ENCODE measurements around the gene TEX2. TPM values are rescaled to one million over a fixed set of nuclear protein-coding genes. Genes with fewer than 3 reads are reported as not detected.
"Not testable (repeated sequence)": the region's sequence is repeated elsewhere in the genome, so short reads cannot be mapped to it uniquely, and the experiment has no call there.

Gene TEX2
- total RNA-seq, 1 donor from 2014 or later, result 17.3 TPM

DNA sequence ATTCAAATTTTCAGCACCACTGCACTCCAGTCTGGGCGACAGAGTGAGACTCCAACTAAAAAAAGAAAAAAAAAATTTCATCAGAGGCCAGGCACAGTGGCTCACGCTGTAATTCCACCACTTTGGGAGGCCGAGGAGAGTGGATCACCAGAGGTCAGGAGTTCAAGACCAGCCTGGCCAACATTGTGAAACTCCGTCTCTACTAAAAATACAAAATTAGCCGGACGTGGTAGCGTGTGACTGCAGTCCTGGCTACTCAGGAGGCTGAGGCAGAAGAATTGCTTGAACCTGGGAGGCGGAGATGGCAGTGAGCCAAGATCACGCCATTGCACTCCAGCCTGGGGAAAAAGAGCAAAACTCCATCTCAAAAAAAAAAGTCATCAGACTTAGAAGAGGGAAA lies 77.5 kb downstream of the TEX2 start:
- intact Hi-C loops (cut with micrococcal nuclease), result not testable (repeated sequence)

DNA sequence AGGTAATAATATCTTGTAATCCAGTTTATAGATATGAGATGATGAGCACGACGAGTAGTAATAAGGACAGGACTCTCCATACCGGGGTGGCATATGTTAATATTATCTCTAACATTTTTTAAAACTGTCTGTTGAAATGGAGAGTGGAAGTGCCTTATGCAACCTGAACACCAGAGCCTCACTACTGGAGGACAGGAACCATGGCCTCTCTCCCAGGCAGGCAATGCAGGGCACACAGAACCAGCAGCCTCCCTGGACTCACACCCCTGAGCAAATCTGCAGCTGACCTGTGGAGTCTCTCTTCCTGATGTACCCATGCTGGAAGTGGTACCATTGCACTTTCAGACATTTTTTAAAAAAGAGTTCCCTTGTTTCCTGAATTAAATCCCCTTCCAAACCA lies 78.0 kb downstream of the TEX2 start:
- intact Hi-C loops (cut with micrococcal nuclease), result no loop called here

DNA sequence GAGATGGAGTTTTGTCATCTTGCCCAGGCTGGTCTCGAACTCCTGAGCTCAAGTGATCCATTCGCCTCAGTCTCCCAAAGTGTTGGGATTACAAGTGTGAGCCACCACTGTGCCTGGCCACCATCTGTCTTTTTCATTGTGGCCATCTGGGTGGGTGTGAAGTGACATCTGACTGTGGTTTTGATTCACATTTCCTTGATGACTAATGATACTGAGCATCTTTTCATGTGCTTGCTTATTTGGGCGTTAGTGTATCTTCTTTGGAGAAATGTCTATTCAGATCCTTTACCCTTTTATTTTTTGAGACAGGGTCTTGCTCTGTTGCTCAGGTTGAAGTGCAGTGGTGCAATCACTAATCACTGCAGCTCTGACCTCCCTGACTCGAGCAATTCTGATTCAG lies 79.2 kb downstream of the TEX2 start:
- intact Hi-C loops (cut with micrococcal nuclease), result no loop called here

DNA sequence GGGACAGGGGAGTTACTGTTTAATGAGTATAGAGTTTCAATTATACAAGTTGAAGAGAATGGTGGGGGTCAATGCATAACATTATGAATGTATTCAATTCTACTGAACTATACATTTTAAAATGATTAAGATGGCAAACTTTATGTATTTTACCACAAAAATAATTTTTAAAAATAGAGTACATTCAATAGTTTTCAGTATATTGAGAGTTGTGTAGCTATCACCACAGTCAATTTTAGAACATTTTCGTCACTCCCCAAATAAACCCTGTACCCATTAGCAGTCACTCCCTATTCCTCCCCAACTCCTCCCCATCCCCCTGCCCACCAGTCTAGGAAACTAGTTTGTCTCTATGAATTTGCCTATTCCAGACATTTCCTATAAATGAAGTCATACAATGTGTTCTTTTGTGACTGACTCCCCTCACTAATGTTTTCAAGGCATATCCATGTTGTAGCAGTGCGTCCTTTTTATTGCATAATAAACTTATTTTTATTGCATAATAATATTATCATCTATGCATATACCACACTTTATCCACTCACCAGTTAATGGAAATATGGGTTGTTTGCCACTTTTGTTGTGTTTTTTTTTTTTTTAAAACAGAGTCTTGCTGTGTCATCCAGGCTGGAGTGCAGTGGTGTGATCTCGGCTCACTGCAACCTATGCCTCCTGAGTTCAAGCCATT lies 80.6 kb downstream of the TEX2 start:
- intact Hi-C loops (cut with micrococcal nuclease), result no loop called here

DNA sequence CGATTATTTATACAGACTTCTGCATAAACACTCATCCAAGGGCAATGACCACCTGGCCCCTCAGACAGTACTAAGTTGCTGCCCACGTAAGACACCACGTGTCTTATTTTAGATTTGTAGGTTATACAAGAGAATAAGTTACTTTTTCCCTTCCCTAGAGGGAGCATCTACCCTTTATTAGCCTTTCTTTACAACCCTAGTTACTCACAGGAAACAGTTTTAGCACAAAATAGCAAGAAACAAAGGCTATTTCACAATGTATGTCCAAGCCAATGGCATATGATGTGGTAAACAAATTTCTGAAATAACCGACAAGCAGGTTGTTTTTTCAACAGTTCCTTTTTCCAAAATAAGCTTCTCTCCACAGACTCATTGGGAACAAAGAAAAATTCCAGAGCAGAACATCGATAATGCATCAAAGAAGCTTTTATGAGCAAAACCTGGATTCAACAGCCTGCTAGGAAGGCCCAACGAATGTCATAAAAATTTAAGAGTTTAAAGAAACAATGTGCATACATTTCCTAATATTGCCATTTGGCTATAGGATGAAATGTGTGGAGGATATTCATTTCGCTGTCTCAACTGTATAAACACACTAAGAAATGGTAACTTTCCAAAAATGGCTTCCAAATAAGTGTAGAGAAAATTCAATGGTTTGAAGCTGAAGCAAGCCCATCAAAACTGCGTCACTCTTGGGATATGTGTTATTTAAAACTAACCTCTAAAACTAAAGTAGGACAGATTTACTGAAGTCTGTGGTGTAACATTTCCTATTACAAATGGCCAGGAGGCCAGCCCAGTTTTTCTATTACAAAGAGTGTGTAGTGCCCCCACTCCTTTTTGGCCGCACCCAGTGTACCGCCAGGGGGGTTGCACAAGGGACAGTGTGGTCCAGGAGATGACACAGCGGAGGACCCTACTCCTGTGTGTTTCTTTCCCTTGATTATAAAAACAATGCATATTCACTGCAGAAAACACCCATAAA lies 82.7 kb downstream of the TEX2 start:
- intact Hi-C loops (cut with micrococcal nuclease), result no loop called here

DNA sequence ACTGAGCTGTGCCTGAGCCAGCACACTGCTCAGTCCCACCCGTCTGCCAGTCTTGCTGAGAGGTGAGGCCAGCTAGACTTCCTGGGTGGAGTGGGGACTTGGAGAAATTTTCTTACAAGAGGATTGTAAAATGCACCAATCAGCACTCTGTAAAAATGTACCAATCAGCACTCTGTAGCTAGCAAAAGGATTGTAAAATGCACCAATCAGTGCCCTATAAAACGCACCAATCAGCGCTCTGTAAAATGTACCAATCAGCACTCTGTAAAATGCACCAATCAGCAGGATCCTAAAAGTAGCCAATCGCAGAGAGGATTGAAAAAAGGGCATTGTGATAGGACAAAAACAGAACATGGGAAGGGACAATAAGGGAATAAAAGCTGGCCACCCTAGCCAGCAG lies 84.0 kb downstream of the TEX2 start:
- intact Hi-C loops (cut with micrococcal nuclease), result not testable (repeated sequence)

DNA sequence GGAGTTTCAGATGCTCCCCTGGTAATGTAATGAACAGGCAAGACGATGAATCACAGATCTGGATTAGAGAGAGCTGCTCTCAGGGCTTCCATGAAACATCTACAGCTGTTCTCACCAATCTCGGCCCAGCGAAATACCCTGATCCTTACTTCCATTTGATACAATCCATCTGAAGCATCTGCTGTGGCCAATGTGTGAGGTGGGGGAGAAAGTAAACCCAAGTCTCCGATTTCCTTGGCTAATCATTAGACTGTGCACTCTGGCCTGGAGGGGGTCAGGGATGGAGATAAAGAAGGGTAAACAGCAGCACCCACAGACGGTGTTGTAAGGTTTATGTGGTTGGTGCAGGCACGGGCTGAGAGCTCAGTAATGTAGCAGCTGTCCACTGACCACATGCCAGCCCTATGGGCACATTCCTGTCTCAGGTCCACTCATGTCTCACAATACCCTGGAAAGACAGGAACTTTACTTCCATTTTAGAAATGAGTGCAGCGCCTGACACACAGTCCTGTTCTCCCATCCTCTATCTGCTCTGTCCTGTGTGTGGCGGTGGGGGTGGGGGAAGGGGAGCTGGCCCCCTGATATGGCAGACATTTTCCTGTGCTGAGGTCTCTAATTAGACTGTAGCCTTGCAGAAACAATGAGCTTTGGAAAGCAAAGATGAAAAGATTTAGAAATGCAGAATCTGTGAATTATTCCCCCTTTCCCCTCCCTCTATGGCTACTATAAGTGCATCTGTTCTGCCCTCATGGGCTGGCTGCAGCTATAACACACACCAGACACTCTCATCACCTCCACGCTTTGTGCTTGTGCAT lies 84.8 kb downstream of the TEX2 start:
- intact Hi-C loops (cut with micrococcal nuclease), result no loop called here

DNA sequence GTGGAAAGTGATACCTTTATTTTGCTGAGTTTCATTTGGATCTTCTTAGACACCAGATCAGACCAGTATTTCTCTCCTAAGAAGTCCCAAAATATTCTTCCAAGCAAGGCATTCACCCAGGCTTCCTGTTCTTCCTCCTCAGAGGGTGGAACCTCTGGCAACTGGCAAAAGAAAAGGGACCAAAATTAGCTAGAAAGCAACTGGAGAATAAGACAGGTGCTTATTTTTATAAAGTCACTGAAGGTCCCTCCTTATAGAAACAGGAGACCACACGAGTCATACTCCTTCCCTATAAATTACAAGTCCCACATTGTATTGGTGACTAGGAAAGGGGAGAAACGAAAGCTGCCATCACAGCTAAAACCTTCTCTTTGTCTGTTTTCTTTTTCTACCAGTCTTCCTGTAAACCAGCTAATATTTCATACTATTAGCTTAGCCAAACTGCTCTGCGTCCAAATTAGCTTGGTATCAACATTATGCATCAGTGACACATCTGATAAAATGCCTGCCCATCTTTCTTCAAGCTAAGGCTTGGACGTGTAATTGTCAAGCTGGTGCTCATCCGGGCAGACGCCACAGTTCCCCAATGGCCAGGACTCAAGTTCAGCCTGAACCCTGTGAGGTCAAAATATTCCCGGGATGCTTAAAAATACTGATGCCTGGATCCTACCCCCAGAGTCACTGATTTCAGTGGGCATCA lies 85.6 kb downstream of the TEX2 start:
- intact Hi-C loops (cut with micrococcal nuclease), result no loop called here

DNA sequence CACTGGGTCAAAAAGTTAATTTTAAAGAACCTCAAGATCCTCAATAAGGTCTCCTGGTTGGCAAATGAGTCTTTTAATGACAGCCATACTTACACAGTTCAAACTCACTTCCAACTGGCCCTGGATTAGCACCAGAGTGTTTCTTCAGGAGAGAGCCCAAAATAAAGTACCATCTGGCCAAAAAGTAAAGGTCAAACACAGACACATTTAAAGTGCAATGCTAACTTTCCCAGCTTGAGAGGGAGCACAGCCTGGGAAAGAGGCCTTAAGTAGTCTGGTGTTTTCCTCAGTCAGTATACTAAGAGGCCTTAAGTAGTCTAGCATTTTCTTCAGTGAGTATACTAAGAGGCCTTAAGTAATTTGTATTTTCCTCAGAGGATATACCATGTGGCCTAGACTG lies 86.5 kb downstream of the TEX2 start:
- intact Hi-C loops (cut with micrococcal nuclease), result no loop called here

DNA sequence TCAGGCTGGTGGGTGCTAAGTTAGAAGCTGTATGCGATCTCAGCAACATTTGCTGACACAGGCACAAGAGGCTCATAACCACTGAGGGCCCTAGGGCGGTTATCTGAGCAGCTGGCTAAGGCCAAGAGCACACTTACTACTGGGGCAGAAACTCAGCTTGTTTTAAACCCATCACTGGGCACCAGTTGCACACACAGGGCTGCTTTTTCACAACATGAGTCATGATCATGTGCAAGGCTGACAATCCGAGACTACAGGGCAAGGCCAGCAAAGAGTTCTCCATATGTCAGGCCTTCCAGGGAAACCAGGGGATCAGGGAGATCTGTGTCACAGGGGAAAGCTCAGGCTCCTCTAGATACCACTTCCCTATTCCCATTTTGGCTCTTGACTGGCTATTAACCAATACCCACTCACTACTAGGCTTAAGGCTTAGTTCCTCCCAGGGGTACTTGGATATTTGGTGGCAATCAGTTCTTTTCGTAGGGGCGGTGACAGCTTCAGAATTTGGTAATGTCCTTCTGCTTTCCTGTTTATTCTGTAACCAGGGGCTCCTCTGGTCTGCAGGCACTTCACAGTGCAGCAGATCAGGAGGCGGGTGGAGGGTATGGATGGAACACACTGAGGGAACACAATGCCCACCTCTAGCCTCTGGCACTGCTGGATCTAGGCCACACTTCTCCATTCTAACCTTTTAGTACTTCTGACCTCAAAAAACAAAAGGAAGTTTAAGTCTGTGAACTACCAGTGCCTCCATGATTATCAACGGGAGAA lies 88.2 kb downstream of the TEX2 start:
- intact Hi-C loops (cut with micrococcal nuclease), result no loop called here

DNA sequence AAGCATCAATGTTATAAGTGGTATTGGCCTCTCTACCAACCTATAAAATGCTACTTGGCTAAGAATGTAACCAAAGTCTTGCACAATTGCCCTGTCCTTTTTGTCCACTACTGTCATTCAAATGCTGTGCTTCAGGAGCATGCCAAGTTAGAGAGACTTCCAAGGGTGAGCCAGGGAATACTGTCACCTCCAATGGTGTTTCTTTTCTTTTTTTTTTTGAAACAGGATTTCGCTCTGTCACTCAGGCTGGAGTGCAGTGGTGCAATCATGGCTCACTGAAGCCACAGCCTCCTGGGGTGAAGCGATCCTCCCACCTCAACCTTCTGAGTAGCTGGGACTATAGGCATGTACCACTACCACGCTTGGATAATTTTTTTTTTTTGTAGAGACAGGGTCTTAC lies 89.4 kb downstream of the TEX2 start:
- intact Hi-C loops (cut with micrococcal nuclease), result no loop called here

DNA sequence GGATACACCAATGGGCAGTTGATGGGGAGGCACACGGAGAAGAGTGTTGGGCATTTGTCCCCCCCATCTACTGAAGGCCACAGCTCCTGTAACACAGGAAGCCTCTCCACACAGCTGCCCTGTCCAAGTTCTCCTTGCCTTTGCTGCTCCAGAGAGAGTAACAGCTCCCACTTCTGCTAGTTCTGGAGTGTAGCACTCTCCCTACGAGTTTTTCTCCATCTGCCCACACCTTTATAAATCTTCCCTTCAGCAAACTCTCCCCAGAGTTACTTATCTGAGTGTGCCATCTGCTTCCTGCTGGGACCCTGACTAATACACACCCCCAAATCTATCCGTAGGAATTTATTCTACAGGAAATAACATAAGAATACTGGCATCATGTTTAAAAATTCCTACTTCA lies 90.5 kb downstream of the TEX2 start:
- intact Hi-C loops (cut with micrococcal nuclease), result no loop called here

DNA sequence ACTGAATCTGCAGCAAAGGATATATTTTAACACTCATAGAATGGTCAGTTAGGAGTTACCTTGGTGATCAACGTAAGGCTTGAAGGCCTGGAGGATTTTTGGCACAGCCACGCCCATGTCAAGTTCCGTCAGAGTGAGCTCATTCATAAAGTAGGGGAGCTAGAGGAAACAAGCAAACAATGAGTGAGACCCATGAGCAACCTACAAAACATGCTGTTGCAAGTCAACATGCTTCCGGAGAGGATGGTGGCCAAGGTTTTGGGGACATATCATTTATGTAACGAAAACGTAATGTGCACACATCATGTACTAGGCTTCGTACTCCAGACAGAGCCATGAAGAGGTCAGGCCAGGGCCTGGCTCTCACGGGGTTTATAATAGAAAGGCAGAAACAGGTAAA lies 92.0 kb downstream of the TEX2 start:
- intact Hi-C loops (cut with micrococcal nuclease), result no loop called here

DNA sequence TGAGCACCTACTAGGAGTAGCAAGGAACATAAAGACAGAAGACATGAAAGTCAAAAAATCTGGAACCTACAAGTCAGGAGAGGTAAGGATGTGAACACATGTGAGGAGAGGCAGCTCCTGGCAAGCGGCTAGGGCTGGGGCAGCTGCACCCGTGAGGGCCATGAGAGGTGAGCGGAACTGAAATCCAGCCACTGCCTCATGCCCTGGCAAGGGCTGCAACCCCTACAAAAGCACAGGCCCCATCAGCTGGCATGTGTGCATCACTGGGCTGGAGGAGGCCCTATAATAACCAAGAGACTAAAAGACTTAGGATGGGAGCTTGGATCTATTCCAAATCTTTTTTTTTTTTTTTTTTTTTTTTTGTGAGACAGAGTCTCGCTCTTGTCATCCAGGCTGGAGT lies 92.8 kb downstream of the TEX2 start:
- intact Hi-C loops (cut with micrococcal nuclease), result no loop called here

DNA sequence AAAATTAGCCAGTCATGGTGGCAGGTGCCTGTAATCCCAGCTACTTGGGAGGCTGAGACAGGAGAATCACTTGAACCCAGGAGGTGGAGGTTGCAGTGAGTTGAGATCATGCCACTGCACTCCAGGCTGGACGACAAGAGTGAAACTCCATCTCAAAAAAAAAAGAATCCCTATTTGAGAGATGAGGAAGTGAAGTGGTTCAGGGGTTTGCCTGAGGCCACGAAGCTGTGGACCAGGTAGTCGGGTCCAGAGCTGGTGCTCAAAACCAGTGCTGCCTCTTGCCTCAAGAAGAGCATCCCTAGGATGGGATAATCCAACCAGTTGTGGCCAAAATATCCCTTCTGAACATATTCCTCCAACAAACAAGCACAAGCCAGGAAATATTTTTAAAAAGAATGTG lies 95.4 kb downstream of the TEX2 start:
- intact Hi-C loops (cut with micrococcal nuclease), result not testable (repeated sequence)

DNA sequence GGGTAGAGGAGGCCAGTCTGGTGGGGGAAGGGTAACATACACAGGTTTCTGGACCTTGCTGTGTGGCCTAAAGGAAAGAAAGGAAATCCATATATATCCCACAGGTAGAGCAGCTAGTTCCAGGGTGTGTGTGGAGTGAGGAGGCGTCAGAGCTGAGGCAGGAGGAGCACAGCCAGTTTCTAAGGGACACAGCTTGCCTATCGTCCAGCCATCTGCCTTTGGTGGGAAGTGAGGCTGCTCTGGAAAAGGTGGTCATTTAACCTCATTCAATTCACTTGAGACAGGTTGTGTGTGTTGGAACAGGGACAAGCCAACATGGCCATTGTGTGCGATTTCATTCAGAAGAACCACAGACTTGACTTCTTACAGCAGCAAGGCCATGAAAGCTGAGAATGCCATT lies 96.2 kb downstream of the TEX2 start:
- intact Hi-C loops (cut with micrococcal nuclease), result no loop called here

DNA sequence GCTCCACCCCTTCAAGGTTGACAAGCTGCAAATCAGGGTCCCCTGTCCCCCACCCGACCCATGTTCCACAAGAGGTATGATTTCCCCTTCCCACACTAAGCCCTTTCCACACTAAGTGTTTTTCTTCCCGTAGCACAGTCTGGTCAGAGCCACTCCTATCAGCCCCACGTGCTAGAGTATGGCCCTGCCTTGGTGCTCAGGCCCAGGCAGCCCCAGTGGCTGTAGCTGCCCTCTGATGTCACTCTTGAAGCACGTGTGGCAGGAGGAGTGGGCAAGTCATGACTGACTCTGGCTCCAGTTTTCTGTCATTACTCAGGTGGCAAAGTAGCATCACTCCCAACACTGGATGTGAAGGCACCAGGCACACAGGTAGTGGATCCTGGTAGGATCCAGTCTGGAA lies 97.7 kb downstream of the TEX2 start:
- intact Hi-C loops (cut with micrococcal nuclease), result no loop called here

DNA sequence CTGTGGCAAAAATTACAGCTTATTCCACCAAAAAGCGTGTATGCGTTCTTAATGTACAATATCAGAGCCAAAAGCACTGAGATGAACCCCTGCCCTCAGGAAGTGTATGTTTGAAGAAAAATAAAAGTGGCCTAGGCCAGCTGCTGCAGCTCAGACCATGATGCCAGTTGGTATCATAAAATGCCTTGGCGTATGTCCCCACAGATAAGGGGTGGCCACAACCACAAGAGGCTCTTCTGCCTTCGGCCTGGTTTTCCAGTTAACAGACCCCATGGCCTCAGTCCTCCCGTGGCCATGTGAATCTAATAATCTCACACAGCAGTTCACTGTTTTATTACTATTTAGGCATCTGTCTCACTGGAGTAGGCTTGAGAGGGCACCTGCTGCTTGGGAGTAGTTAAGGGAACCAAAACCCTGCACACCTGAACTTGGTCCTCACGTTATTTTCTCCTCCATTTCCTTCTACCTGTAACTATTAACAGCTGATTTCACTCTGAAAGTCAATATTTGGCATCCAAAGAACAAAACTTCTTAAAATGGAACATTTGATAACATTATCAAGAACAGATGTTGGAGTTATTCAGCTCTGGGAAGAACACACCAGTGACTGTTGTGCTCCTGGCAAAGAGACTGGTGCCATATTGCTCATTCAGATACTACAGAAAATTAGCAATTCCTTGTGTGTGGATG lies 98.3 kb downstream of the TEX2 start:
- intact Hi-C loops (cut with micrococcal nuclease), result no loop called here

DNA sequence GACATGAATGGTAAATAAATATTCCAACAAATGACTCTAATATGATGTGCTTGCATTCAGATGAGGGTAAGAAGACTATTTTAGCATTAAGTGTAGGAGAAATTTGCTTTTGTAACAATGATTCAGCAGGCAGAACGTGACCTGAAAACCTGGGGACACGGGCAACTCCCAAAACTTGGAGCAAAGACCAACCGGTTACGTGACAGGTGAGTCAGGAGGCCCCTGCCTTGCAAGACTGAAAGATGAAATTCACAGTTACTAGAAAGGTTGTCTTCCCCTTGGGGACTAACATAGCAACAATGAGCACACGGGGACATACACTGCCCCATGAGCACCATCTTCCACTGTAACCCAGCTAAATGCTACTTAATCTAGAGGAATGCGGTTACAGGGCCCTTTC lies 99.6 kb downstream of the TEX2 start:
- intact Hi-C loops (cut with micrococcal nuclease), result no loop called here

DNA sequence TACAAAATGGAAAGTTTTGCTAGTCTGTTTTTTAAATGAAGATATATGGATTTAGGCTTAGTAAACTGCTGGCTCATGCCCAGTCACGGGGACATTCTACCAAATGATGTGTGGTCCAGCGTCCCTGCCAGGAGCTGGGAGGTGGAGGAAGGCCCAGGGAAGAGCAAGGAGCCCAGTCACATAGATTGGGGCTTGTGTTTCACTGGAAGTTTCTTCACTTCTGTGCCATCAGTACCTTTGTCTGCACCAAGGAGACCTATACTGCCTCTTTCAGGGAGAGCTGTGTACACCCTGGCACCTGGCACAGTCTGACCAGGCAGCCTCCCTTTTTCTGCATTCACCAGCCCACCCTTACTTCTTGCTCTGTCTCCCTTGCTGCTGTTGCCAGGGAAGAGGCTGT lies 100.5 kb downstream of the TEX2 start:
- intact Hi-C loops (cut with micrococcal nuclease), result no loop called here
